H1 (cell line): ENCODE data around the gene DENND2C.

ENCODE experiments used
- ASH2L ChIP-seq: fragments of 200-600, 300-600 bp; sonication (generic); IDR thresholded peaks from one replicate; pipeline ENCODE4 v1.7.1; 2017; ENCODE audit warnings: low read length
- BACH1 ChIP-seq: IDR thresholded peaks from 2 replicates; pipeline ENCODE4 v1.6.1; 2012; ENCODE audit warnings: low read length, improper control_type of control experiment
- CEBPB ChIP-seq: IDR thresholded peaks from 2 replicates; pipeline ENCODE4 v1.6.1; 2012; ENCODE audit warnings: low read depth, low read length
- CTCF ChIP-seq, 3 experiments: IDR thresholded peaks; 1 replicate in 2 of 3; 2 replicates in 1 of 3; pipeline versions ENCODE4 v1.5.1 to v1.6.1; 2011; ENCODE audit warnings: low read length in 3 of 3, mild to moderate bottlenecking in 3 of 3, inconsistent platforms in 2 of 3, low read depth in 1 of 3, moderate library complexity in 1 of 3; ENCODE audit not compliant: insufficient read depth in 1 of 3; ENCODE audit errors: control extremely low read depth in 1 of 3
- EP300 ChIP-seq, 2 experiments: IDR thresholded peaks; 1 replicate in 1 of 2; 2 replicates in 1 of 2; pipeline ENCODE4 v1.6.1; 2011 to 2012; ENCODE audit warnings: low read depth in 2 of 2, low read length in 2 of 2, mild to moderate bottlenecking in 2 of 2, borderline replicate concordance in 1 of 2, inconsistent platforms in 1 of 2, moderate library complexity in 1 of 2
- KDM1A ChIP-seq: fragments of 200-600, 300-600 bp; sonication (generic); IDR thresholded peaks from 2 replicates; pipeline ENCODE4 v1.7.1; 2016; ENCODE audit warnings: mild to moderate bottlenecking, low read length, borderline replicate concordance
- MAFK ChIP-seq: IDR thresholded peaks from 2 replicates; pipeline ENCODE4 v1.6.1; 2012; ENCODE audit warnings: low read depth, mild to moderate bottlenecking, improper control_type of control experiment, low read length
- POLR2A ChIP-seq, 2 experiments: IDR thresholded peaks; 1 replicate in 1 of 2; 2 replicates in 1 of 2; pipeline ENCODE4 v1.6.1; 2011; ENCODE audit warnings: low read depth in 2 of 2, low read length in 2 of 2, mild to moderate bottlenecking in 2 of 2; ENCODE audit errors: control extremely low read depth in 1 of 2
- POLR2AphosphoS5 ChIP-seq: IDR thresholded peaks from 2 replicates; pipeline ENCODE4 v1.6.1; 2011; ENCODE audit warnings: low read depth, low read length
- SP1 ChIP-seq: IDR thresholded peaks from 2 replicates; pipeline ENCODE4 v1.6.1; 2011; ENCODE audit warnings: low read depth, low read length
- TAF1 ChIP-seq: IDR thresholded peaks from 2 replicates; pipeline ENCODE4 v1.6.1; 2011; ENCODE audit warnings: mild to moderate bottlenecking, low read depth, low read length
- ZNF274 ChIP-seq: IDR thresholded peaks from 2 replicates; pipeline ENCODE4 v1.7.0; 2012; ENCODE audit warnings: low read length, borderline replicate concordance; ENCODE audit errors: extremely low read depth
- TF ChIP-seq, protein P1 (sequence below): IDR thresholded peaks from 2 replicates; pipeline ENCODE4 v1.6.1; 2012; ENCODE audit warnings: inconsistent platforms

GRCh38 chr1:114660238-114660637 is 9.6 kb downstream of the DENND2C start:
- TF ChIP-seq CTCF (IDR thresholded peaks at IDR 0.05; ENCODE audit: control extremely low read depth in 1 of 3, insufficient read depth in 1 of 3, low read depth in 1 of 3, low read length in 3 of 3) (no peak), POLR2AphosphoS5 (no peak), ZNF274 (no peak), TAF1 (no peak), POLR2A (IDR thresholded peaks at IDR 0.05; ENCODE audit: control extremely low read depth in 1 of 2, low read depth in 2 of 2, low read length in 2 of 2) (no peak), ASH2L (no peak), CEBPB (no peak), KDM1A (no peak), EP300 (IDR thresholded peaks at IDR 0.05; ENCODE audit: borderline replicate concordance in 1 of 2, low read depth in 2 of 2, low read length in 2 of 2) (no peak), MAFK (no peak), SP1 (no peak), BACH1 (no peak)
- TF ChIP-seq, protein P1, sequence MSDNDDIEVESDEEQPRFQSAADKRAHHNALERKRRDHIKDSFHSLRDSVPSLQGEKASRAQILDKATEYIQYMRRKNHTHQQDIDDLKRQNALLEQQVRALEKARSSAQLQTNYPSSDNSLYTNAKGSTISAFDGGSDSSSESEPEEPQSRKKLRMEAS = no peak
